Measurements from ENCODE around the gene SPIRE2.

The SPIRE2 gene

GRCh38 chr16:89890886-89891657 is 62.8 kb downstream of the SPIRE2 start:
- H3K9ac ChIP-seq (ENCODE audit: low read depth, low read length): no peak overlapping the region
- H3K27ac ChIP-seq (ENCODE audit: low read length): no peak overlapping the region

GRCh38 chr16:89892055-89892630 is 63.9 kb downstream of the SPIRE2 start:
- Histone ChIP-seq H3K27ac (ENCODE audit: low read length) (no peak overlapping the region), H3K4me1 (ENCODE audit: insufficient read depth, low read length) (no peaks in the 10 kb centered on the region), H4K20me1 (ENCODE audit: insufficient read depth, low read length) (peaks cover 35% of the 10 kb centered on the region), H3K27me3 (ENCODE audit: insufficient read depth, low read length, poor library complexity) (no peaks in the 10 kb centered on the region), H3K79me2 (ENCODE audit: insufficient read depth, low read length) (peaks cover 8% of the 10 kb centered on the region), H3K4me2 (ENCODE audit: insufficient read depth, low read length) (no peak overlapping the region), H3K9ac (ENCODE audit: low read depth, low read length) (no peak overlapping the region), H2AFZ (ENCODE audit: low read depth, low read length) (no peak overlapping the region), H3K36me3 (ENCODE audit: insufficient read depth, low read length) (peaks cover 88% of the 10 kb centered on the region), H3K9me3 (ENCODE audit: insufficient read depth, low read length, severe bottlenecking) (no peaks in the 10 kb centered on the region), H3K4me3 (ENCODE audit: low read depth in 1 of 2, low read length in 2 of 2) (no peak overlapping the region)
- no peak; the same call in 2 of the 3 replicates for ATAC-seq (ENCODE audit: insufficient read depth, low read depth)
- DNase-seq: no peak
- TF ChIP-seq CTCF (IDR thresholded peaks at IDR 0.05; ENCODE audit: borderline replicate concordance, extremely low read depth, low read length, poor library complexity, severe bottlenecking) (no peak), EZH2 (IDR thresholded peaks at IDR 0.05; ENCODE audit: borderline replicate concordance, low read depth, low read length, severe bottlenecking) (no peak)

More at GRCh38 chr16:89890886-89891657, 62.8 kb downstream of the SPIRE2 start:
- Histone ChIP-seq H3K36me3 (ENCODE audit: insufficient read depth, low read length) (peaks cover 85% of the 10 kb centered on the region), H3K79me2 (ENCODE audit: insufficient read depth, low read length) (peaks cover 8% of the 10 kb centered on the region), H3K4me2 (ENCODE audit: insufficient read depth, low read length) (no peak overlapping the region), H3K4me1 (ENCODE audit: insufficient read depth, low read length) (no peaks in the 10 kb centered on the region), H2AFZ (ENCODE audit: low read depth, low read length) (no peak overlapping the region), H4K20me1 (ENCODE audit: insufficient read depth, low read length) (peaks cover 35% of the 10 kb centered on the region), H3K4me3 (ENCODE audit: low read depth in 1 of 2, low read length in 2 of 2) (no peak overlapping the region), H3K27me3 (ENCODE audit: insufficient read depth, low read length, poor library complexity) (no peaks in the 10 kb centered on the region), H3K9me3 (ENCODE audit: insufficient read depth, low read length, severe bottlenecking) (no peaks in the 10 kb centered on the region)
- no peak for TF ChIP-seq EZH2 (IDR thresholded peaks at IDR 0.05; ENCODE audit: borderline replicate concordance, low read depth, low read length, severe bottlenecking)
- no peak for TF ChIP-seq CTCF (IDR thresholded peaks at IDR 0.05; ENCODE audit: borderline replicate concordance, extremely low read depth, low read length, poor library complexity, severe bottlenecking)
- ATAC-seq (ENCODE audit: insufficient read depth, low read depth): no peak
- no peak for DNase-seq

- no peak overlapping the region for H3K4me2 ChIP-seq (ENCODE audit: insufficient read depth, low read length)
- no peaks in the 10 kb centered on the region for H3K27me3 ChIP-seq (ENCODE audit: insufficient read depth, low read length, poor library complexity)
- no peak overlapping the region for H3K9ac ChIP-seq (ENCODE audit: low read depth, low read length)
- DNase-seq: no peak
- no peak overlapping the region for H3K4me3 ChIP-seq (ENCODE audit: low read depth in 1 of 2, low read length in 2 of 2)
- peaks cover 35% of the 10 kb centered on the region for H4K20me1 ChIP-seq (ENCODE audit: insufficient read depth, low read length)
- no peaks in the 10 kb centered on the region for H3K4me1 ChIP-seq (ENCODE audit: insufficient read depth, low read length)
- no peak overlapping the region for H2AFZ ChIP-seq (ENCODE audit: low read depth, low read length)
- no peak for TF ChIP-seq CTCF (IDR thresholded peaks at IDR 0.05; ENCODE audit: borderline replicate concordance, extremely low read depth, low read length, poor library complexity, severe bottlenecking)
- TF ChIP-seq EZH2 (IDR thresholded peaks at IDR 0.05; ENCODE audit: borderline replicate concordance, low read depth, low read length, severe bottlenecking): no peak
- H3K36me3 ChIP-seq (ENCODE audit: insufficient read depth, low read length): peaks cover 88% of the 10 kb centered on the region
- H3K9me3 ChIP-seq (ENCODE audit: insufficient read depth, low read length, severe bottlenecking): no peaks in the 10 kb centered on the region
- peaks cover 8% of the 10 kb centered on the region for H3K79me2 ChIP-seq (ENCODE audit: insufficient read depth, low read length)
- ATAC-seq (ENCODE audit: insufficient read depth, low read depth): no peak
- H3K27ac ChIP-seq (ENCODE audit: low read length): no peak overlapping the region
Observed at GRCh38 chr16:89892635-89893034, 64.4 kb downstream of the SPIRE2 start.
